Posterior cingulate gyrus (tissue), 11 donors: Measurements from ENCODE around the gene ABAT.
"Not testable (repeated sequence)": the region's sequence is repeated elsewhere in the genome, so short reads cannot be mapped to it uniquely, and the experiment has no call there.

Experiments
- DNase-seq, 10 donors: peaks; one replicate each; pipeline versions ENCODE4 v3.0.0 to v3.0.0-alpha.2; 2020 to 2021; ENCODE audit warnings: mixed read lengths in 3 of 10
- intact Hi-C: fragments of 100-400 bp; cut with DNase I; formaldehyde crosslinking; loops from one replicate; pipeline ENCODE4 v1.15.1; 2023

ABAT gene

GRCh38 chr16:8676737-8677375 is 2.4 kb downstream of the ABAT start:
- intact Hi-C loops, result no loop called here

DNA sequence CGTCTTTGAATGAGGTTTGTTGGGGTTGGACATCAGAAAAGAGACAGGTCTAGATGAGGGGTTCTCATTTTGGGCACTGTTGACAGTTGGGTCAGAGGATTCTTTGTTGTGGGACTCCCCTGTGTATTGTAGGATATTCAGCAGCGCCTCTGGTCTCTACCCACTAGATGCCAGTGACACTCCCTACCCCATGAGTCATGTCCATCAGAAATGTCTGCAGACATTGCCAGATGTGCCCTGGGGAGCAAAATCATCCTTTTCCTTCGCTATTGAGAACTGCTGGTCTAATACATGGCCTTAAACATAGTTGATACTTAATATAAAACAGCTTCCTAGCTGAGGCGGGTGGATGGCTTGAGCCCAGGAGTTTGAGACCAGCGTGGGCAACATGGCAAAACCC is 3.1 kb downstream of the ABAT start:
- DNase-seq, result no peak
- intact Hi-C loops, result no loop called here

More at GRCh38 chr16:8676737-8677375, 2.4 kb downstream of the ABAT start:
- no peak for DNase-seq

GRCh38 chr16:8678068-8678927 is 3.9 kb downstream of the ABAT start:
- no peak for DNase-seq
- intact Hi-C loops, result no loop called here

GRCh38 chr16:8679151-8679550 is 4.7 kb downstream of the ABAT start:
- intact Hi-C loops, result no loop called here
- no peak for DNase-seq

GRCh38 chr16:8682551-8683259 is 8.3 kb downstream of the ABAT start:
- no peak for DNase-seq
- intact Hi-C loops, result no loop called here

DNA sequence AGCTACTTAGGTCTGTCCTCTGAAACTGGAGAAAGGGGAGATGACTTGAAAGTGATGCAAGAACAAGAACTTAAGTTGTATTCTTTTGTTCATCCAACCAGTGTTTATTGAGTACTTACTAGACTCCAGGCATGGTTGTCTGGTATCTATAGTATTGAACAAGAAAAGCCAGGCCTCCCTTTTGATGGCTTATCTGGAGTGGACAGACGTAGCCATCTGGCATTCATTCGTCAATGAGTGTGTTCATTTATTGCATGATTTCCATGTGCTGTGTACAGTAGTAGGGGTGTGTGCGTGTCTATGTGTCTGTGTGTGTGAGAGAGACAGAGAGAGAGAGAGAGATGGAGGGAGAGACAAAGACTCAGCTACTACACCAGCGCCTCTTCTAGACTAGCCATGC is 9.2 kb downstream of the ABAT start:
- no peak for DNase-seq
- intact Hi-C loops, result no loop called here

GRCh38 chr16:8685617-8686016 is 11.2 kb downstream of the ABAT start:
- intact Hi-C loops, result no loop called here
- no peak for DNase-seq

- intact Hi-C loops, result no loop called here
- DNase-seq, result peak; percentile 27 to 93 (median 65)
These were observed 11.7 kb downstream of the ABAT start for GRCh38 chr16:8686031-8686621.

DNA sequence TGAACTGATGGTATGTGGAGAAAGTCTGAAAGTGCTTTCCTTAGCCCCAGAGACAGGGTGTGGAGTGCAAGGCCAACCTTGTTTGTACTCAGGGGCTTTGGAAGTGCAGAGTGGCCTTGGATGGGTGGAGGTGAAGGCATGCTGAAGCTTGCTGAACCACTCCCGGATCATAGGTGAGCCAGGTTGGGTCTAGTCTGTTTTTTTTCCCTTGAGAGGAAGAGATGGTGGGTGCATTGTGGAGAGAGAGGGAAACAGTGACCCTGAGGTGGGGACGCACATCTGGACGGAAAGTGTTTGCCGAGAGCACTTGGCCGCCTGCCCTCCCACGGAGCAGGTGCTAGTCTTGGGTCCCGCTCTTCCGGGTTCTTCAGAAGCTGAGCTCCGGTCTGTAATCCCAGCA is 12.5 kb downstream of the ABAT start:
- no peak for DNase-seq

DNA sequence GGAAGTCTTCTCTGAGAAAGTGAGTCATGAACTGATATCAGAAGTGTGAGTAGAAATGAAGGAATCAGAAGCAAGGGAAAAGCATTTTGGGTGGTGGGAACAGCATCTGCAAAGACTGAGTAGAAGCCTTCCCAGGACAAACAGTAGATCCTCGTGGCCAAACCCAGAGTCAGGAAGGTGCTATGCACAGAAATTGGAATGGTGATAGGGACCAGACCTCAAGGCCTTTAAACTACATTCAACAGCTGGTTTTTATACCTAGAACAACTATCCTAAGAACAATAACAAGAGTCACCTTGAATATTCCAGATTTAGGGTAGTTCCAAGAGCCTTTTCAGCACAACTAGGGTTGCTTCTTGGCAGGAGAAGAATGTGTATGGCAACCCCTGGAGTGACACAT is 15.3 kb downstream of the ABAT start:
- intact Hi-C loops, result no loop called here
- no peak for DNase-seq

More for the DNA sequence above, 12.5 kb downstream of the ABAT start:
- intact Hi-C loops, result no loop called here

- no peak for DNase-seq
These were observed 17.3 kb downstream of the ABAT start for GRCh38 chr16:8691728-8692127.

GRCh38 chr16:8694795-8695728 is 20.6 kb downstream of the ABAT start:
- intact Hi-C loops, result no loop called here

More at GRCh38 chr16:8691728-8692127, 17.3 kb downstream of the ABAT start:
- intact Hi-C loops, result no loop called here

GRCh38 chr16:8696880-8697279 is 22.5 kb downstream of the ABAT start:
- intact Hi-C loops, result no loop called here
- no peak for DNase-seq

More at GRCh38 chr16:8694795-8695728, 20.6 kb downstream of the ABAT start:
- DNase-seq, result no peak

GRCh38 chr16:8697965-8698364 is 23.5 kb downstream of the ABAT start:
- DNase-seq, result no peak
- intact Hi-C loops, result no loop called here

GRCh38 chr16:8703693-8704092 is 29.3 kb downstream of the ABAT start:
- DNase-seq, result no peak
- intact Hi-C loops, result no loop called here

GRCh38 chr16:8704098-8704497 is 29.7 kb downstream of the ABAT start:
- intact Hi-C loops, result no loop called here
- no peak for DNase-seq

GRCh38 chr16:8705100-8705822 is 30.8 kb downstream of the ABAT start:
- intact Hi-C loops, DNase-seq: not testable (repeated sequence)

- intact Hi-C loops, result no loop called here
- no peak for DNase-seq
These were observed 34.1 kb downstream of the ABAT start for GRCh38 chr16:8708536-8708935.
